HUES48 (cell line): Measurements from ENCODE around the gene ANAPC2.

Source experiments
- H3K27ac ChIP-seq: one replicate; pipeline ENCODE4 v1.7.0; 2013; ENCODE audit warnings: low read depth, low read length, inconsistent platforms
- H3K27me3 ChIP-seq: 2 replicates; pipeline ENCODE4 v1.6.1; 2013; ENCODE audit warnings: mild to moderate bottlenecking, low read length; ENCODE audit not compliant: control insufficient read depth, insufficient read depth
- H3K36me3 ChIP-seq: 2 replicates; pipeline ENCODE4 v1.6.1; 2013; ENCODE audit warnings: low read length; ENCODE audit not compliant: control insufficient read depth, insufficient read depth
- H3K4me1 ChIP-seq: 2 replicates; pipeline ENCODE4 v1.6.1; 2013; ENCODE audit warnings: mild to moderate bottlenecking, low read length; ENCODE audit not compliant: control insufficient read depth, insufficient read depth
- H3K4me3 ChIP-seq: 2 replicates; pipeline ENCODE4 v1.5.1; 2013; ENCODE audit warnings: mild to moderate bottlenecking, low read depth, low read length
- H3K9ac ChIP-seq: 2 replicates; pipeline ENCODE4 v1.6.1; 2013; ENCODE audit warnings: mild to moderate bottlenecking, low read depth, low read length, moderate library complexity
- H3K9me3 ChIP-seq: 2 replicates; pipeline ENCODE4 v1.6.1; 2013; ENCODE audit warnings: low read length; ENCODE audit not compliant: control insufficient read depth, insufficient read depth

ANAPC2 gene

GRCh38 chr9:137163365-137163715 is 25.0 kb downstream of the ANAPC2 start:
- H3K27me3 ChIP-seq, result peaks cover 97% of the 10 kb centered on the region

GRCh38 chr9:137162505-137163364 is 25.6 kb downstream of the ANAPC2 start:
- H3K27me3 ChIP-seq, result peaks cover 97% of the 10 kb centered on the region
- no peak overlapping the region for H3K9ac ChIP-seq
- peak overlapping the region; percentile 37 for H3K4me3 ChIP-seq
- H3K27ac ChIP-seq, result no peak overlapping the region
- no peaks in the 10 kb centered on the region for H3K4me1 ChIP-seq
- no peaks in the 10 kb centered on the region for H3K9me3 ChIP-seq
- H3K36me3 ChIP-seq, result no peaks in the 10 kb centered on the region

More at GRCh38 chr9:137163365-137163715, 25.0 kb downstream of the ANAPC2 start:
- no peaks in the 10 kb centered on the region for H3K36me3 ChIP-seq
- no peaks in the 10 kb centered on the region for H3K4me1 ChIP-seq
- no peak overlapping the region for H3K27ac ChIP-seq
- no peak overlapping the region for H3K9ac ChIP-seq
- H3K4me3 ChIP-seq, result peak overlapping the region; percentile 37; the same call in 1 of the 2 replicates
- H3K9me3 ChIP-seq, result no peaks in the 10 kb centered on the region

GRCh38 chr9:137161558-137162486 is 26.5 kb downstream of the ANAPC2 start:
- Histone ChIP-seq H3K36me3 (no peaks in the 10 kb centered on the region), H3K9ac (no peak overlapping the region), H3K4me3 (peak overlapping the region; percentile 37), H3K27ac (no peak overlapping the region), H3K27me3 (peaks cover 95% of the 10 kb centered on the region), H3K9me3 (no peaks in the 10 kb centered on the region), H3K4me1 (no peaks in the 10 kb centered on the region)

GRCh38 chr9:137160716-137161557 is 27.4 kb downstream of the ANAPC2 start:
- H3K27me3 ChIP-seq, result peaks cover 95% of the 10 kb centered on the region
- no peak overlapping the region for H3K27ac ChIP-seq
- no peaks in the 10 kb centered on the region for H3K36me3 ChIP-seq
- no peak overlapping the region for H3K4me3 ChIP-seq
- H3K9me3 ChIP-seq, result no peaks in the 10 kb centered on the region
- no peaks in the 10 kb centered on the region for H3K4me1 ChIP-seq
- H3K9ac ChIP-seq, result no peak overlapping the region

GRCh38 chr9:137160054-137160425 is 28.3 kb downstream of the ANAPC2 start:
- Histone ChIP-seq H3K9ac (no peak overlapping the region), H3K9me3 (no peaks in the 10 kb centered on the region), H3K27me3 (peaks cover 96% of the 10 kb centered on the region), H3K4me1 (no peaks in the 10 kb centered on the region), H3K36me3 (no peaks in the 10 kb centered on the region), H3K27ac (no peak overlapping the region), H3K4me3 (no peak overlapping the region)

- Histone ChIP-seq H3K4me3 (no peak overlapping the region), H3K4me1 (no peaks in the 10 kb centered on the region), H3K27me3 (peaks cover 94% of the 10 kb centered on the region), H3K9ac (no peak overlapping the region), H3K27ac (no peak overlapping the region), H3K36me3 (no peaks in the 10 kb centered on the region), H3K9me3 (no peaks in the 10 kb centered on the region)
Observed at GRCh38 chr9:137159105-137160053, 29.0 kb downstream of the ANAPC2 start.

DNA sequence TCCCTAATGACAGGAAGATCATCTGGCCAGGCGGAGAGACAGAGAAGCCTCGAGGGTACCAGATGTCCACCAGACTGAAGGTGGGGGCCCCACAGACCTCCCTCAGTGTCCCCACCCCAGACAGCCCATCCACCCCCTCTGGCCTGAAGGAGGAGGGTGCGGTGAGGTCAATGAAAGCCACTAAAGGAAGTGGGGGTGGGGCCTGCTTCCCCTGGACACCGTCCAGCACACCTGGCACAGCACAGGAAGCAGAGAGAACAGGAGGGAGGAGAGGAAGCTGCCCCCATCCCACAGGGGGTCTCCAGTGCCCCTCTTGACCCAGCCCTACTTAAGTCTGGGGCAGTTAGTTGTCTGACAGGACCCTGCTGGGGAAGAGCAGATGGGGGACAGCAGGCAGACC is 29.7 kb downstream of the ANAPC2 start:
- H3K27me3 ChIP-seq, result peaks cover 87% of the 10 kb centered on the region

GRCh38 chr9:137157618-137158415 is 30.5 kb downstream of the ANAPC2 start:
- Histone ChIP-seq H3K36me3 (no peaks in the 10 kb centered on the region), H3K9me3 (no peaks in the 10 kb centered on the region), H3K27me3 (peaks cover 78% of the 10 kb centered on the region), H3K9ac (no peak overlapping the region), H3K27ac (no peak overlapping the region), H3K4me3 (no peak overlapping the region), H3K4me1 (no peaks in the 10 kb centered on the region)

More for the DNA sequence above, 29.7 kb downstream of the ANAPC2 start:
- Histone ChIP-seq H3K4me3 (no peak overlapping the region), H3K36me3 (no peaks in the 10 kb centered on the region), H3K27ac (no peak overlapping the region), H3K9ac (no peak overlapping the region), H3K9me3 (no peaks in the 10 kb centered on the region), H3K4me1 (no peaks in the 10 kb centered on the region)

DNA sequence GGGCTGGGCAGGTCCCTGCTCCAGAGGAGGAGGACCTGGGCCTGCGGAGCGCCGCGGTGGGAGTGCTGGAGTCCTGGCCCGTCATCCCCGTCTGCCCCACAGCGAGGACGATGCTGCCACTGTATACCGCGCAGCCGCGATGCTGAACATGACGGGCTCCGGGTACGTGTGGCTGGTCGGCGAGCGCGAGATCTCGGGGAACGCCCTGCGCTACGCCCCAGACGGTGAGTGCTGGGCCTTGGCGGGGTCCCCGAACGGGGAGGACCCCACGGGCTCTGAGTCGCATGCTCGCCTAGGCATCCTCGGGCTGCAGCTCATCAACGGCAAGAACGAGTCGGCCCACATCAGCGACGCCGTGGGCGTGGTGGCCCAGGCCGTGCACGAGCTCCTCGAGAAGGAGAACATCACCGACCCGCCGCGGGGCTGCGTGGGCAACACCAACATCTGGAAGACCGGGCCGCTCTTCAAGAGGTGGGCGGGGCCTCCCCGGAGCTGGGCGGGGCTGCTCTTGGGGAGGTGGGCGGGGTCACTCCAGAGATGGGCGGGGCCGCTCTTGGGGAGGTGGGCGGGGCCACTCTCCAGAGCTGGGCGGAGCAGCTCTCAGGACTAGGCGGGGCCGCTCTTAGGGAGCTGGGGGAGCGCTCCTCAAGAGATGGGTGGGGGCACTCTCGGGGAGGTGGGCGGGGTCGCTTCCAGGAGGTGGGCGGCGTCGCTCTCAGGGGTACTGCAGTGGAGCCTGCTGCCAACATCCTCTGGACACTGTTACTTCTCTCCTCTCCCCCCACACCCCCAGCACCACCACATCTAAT is 31.6 kb downstream of the ANAPC2 start:
- H3K27me3 ChIP-seq, result peaks cover 68% of the 10 kb centered on the region
- peak overlapping the region; percentile 65 for H3K4me3 ChIP-seq
- no peak overlapping the region for H3K27ac ChIP-seq

More for the DNA sequence above, 31.6 kb downstream of the ANAPC2 start:
- H3K9me3 ChIP-seq, result no peaks in the 10 kb centered on the region
- no peaks in the 10 kb centered on the region for H3K4me1 ChIP-seq
- H3K9ac ChIP-seq, result no peak overlapping the region
- H3K36me3 ChIP-seq, result no peaks in the 10 kb centered on the region
